K562 (cell line): ENCODE data around the gene NACC1. TPM values are rescaled to one million over a fixed set of nuclear protein-coding genes. Genes with fewer than 3 reads are reported as not detected.

Source experiments
- BCL6 ChIP-seq: fragments of 250-450 bp; sonication (Bioruptor Pico); IDR thresholded peaks from 2 replicates; pipeline ENCODE4 v1.4.0; 2020
- BMI1 ChIP-seq: fragments of 150-350 bp; IDR thresholded peaks from 2 replicates; pipeline ENCODE4 v1.6.1; 2014; ENCODE audit warnings: low read length
- DACH1 ChIP-seq: fragments of 450-650 bp; IDR thresholded peaks from 2 replicates; pipeline ENCODE4 v1.6.1; 2018; ENCODE audit not compliant: partially characterized antibody
- E2F4 ChIP-seq: sonication (generic); formaldehyde crosslinking; IDR thresholded peaks from 2 replicates; pipeline ENCODE4 v1.8.0; 2022; ENCODE audit warnings: mild to moderate bottlenecking, low read depth, missing genetic modification reagents
- EP300 ChIP-seq: IDR thresholded peaks from 2 replicates; pipeline ENCODE4 v1.6.1; 2012; ENCODE audit warnings: low read length, improper control_type of control experiment
- GATAD2B ChIP-seq: fragments of 450-650 bp; IDR thresholded peaks from 2 replicates; pipeline ENCODE4 v1.6.1; 2017; ENCODE audit warnings: mild to moderate bottlenecking, borderline replicate concordance
- IFI16 ChIP-seq: fragments of 250-450 bp; sonication (Bioruptor Pico); IDR thresholded peaks from 2 replicates; pipeline ENCODE4 v2.1.2; 2022; ENCODE audit warnings: mild to moderate bottlenecking, inconsistent platforms
- JUND ChIP-seq, 2 experiments: IDR thresholded peaks; 2 replicates in 1 of 2; 3 replicates in 1 of 2; pipeline ENCODE4 v1.6.1; 2011; ENCODE audit warnings: borderline replicate concordance in 2 of 2, low read depth in 2 of 2, low read length in 2 of 2, improper control_type of control experiment in 1 of 2, missing biosample characterization in 1 of 2, missing genetic modification characterization in 1 of 2, missing genetic modification reagents in 1 of 2
- MED1 ChIP-seq: sonication (generic); formaldehyde crosslinking; IDR thresholded peaks from 2 replicates; pipeline ENCODE4 v1.8.1; 2023; ENCODE audit warnings: missing genetic modification reagents, borderline replicate concordance
- MNT ChIP-seq, 2 experiments: fragments of 450-650 bp; conservative IDR thresholded peaks; 2 replicates each; pipeline ENCODE4 v1.6.1; 2017; ENCODE audit warnings: mild to moderate bottlenecking in 2 of 2, moderate library complexity in 2 of 2
- MTA1 ChIP-seq: fragments of 450-650 bp; IDR thresholded peaks from 2 replicates; pipeline ENCODE4 v1.6.1; 2017; ENCODE audit warnings: borderline replicate concordance
- NONO ChIP-seq, 2 experiments: fragments of 200-400 bp in 1 of 2; fragments of 450-650 bp in 1 of 2; formaldehyde crosslinking in 1 of 2; IDR thresholded peaks; 2 replicates each; pipeline ENCODE4 v1.6.1; 2017; ENCODE audit warnings: low read depth in 2 of 2, mild to moderate bottlenecking in 2 of 2, moderate library complexity in 2 of 2, low read length in 1 of 2
- NR2C1 ChIP-seq, 2 experiments: fragments of 450-650 bp; IDR thresholded peaks; 2 replicates each; pipeline ENCODE4 v1.6.1; 2017; ENCODE audit warnings: mild to moderate bottlenecking in 2 of 2, antibody characterized with exemption in 1 of 2, inconsistent platforms in 1 of 2, missing compliant biosample characterization in 1 of 2, missing genetic modification characterization in 1 of 2
- OTX1 ChIP-seq: fragments of 450-650 bp; formaldehyde crosslinking; IDR thresholded peaks from 2 replicates; pipeline ENCODE4 v1.4.0; 2022; ENCODE audit warnings: mild to moderate bottlenecking
- RBFOX2 ChIP-seq: fragments of 200-400 bp; formaldehyde crosslinking; IDR thresholded peaks from 2 replicates; pipeline ENCODE4 v1.6.1; 2017; ENCODE audit warnings: low read depth, mild to moderate bottlenecking, low read length, moderate library complexity
- RBM25 ChIP-seq: fragments of 200-400 bp; formaldehyde crosslinking; IDR thresholded peaks from 2 replicates; pipeline ENCODE4 v1.6.1; 2018; ENCODE audit warnings: low read length, low read depth, moderate library complexity; ENCODE audit not compliant: severe bottlenecking
- SIN3A ChIP-seq, 2 experiments: fragments of 150-350 bp in 1 of 2; IDR thresholded peaks; 2 replicates each; pipeline ENCODE4 v1.6.1; 2011 to 2016; ENCODE audit warnings: borderline replicate concordance in 2 of 2, low read depth in 2 of 2, low read length in 2 of 2, mild to moderate bottlenecking in 2 of 2, moderate library complexity in 2 of 2; ENCODE audit not compliant: control insufficient read depth in 1 of 2
- SNAPC5 ChIP-seq: fragments of 250-450 bp; sonication (Bioruptor Pico); IDR thresholded peaks from 2 replicates; pipeline ENCODE4 v1.8.0; 2021; ENCODE audit warnings: moderate library complexity, mild to moderate bottlenecking, inconsistent platforms
- TCF3 ChIP-seq: sonication (generic); formaldehyde crosslinking; IDR thresholded peaks from 2 replicates; pipeline ENCODE4 v1.4.0; 2020; ENCODE audit warnings: mild to moderate bottlenecking, missing genetic modification reagents
- TSC22D4 ChIP-seq: fragments of 450-650 bp; IDR thresholded peaks from 2 replicates; pipeline ENCODE4 v1.6.1; 2016; ENCODE audit warnings: missing genetic modification characterization, missing biosample characterization, control low read depth
- ZEB2 ChIP-seq: fragments of 450-650 bp; IDR thresholded peaks from 2 replicates; pipeline ENCODE4 v1.6.1; 2016
- ZZZ3 ChIP-seq: fragments of 450-650 bp; IDR thresholded peaks from 2 replicates; pipeline ENCODE4 v1.6.1; 2016; ENCODE audit warnings: antibody characterized with exemption, mild to moderate bottlenecking, moderate library complexity
- polyA plus RNA-seq, 8 experiments: library from polyadenylated mRNA; depleted of rRNA in 4 of 8; stranded (reverse) in 5 of 8; unstranded in 3 of 8; fragments of >200 nt; fragmentation: Nextera tagmentation in 2 of 8; fragmentation: Illumina TruSeq in 1 of 8; extraction: Ambion mirVana in 2 of 8; extraction: Trizol in 1 of 8; gene quantifications; 2 replicates each; pipeline versions ENCODE4 v1.2.1 to v1.2.3, GENCODE V29; 2011 to 2014; ENCODE audit warnings: inconsistent platforms in 1 of 8, missing spikeins in 1 of 8
- total RNA-seq, 7 experiments: library from RNA; depleted of rRNA in 6 of 7; stranded (reverse); fragments of >200 nt in 6 of 7; fragmentation: Illumina TruSeq in 2 of 7; extraction: Trizol in 2 of 7; gene quantifications; 2 replicates each; pipeline versions ENCODE4 v1.2.1 to v1.2.3, GENCODE V29; 2011 to 2021; ENCODE audit warnings: low replicate concordance in 1 of 7
- TF ChIP-seq, protein P1 (sequence below): IDR thresholded peaks from 2 replicates; pipeline ENCODE4 v1.6.1; 2016; ENCODE audit warnings: missing genetic modification characterization, missing compliant biosample characterization

Gene NACC1
- total and polyA plus RNA-seq, 9 of the 15 experiments (the other 6 are each of a cell fraction or from before 2014, with no cell fraction given): 0.04 to 96.6 (median 25.8) TPM

DNA sequence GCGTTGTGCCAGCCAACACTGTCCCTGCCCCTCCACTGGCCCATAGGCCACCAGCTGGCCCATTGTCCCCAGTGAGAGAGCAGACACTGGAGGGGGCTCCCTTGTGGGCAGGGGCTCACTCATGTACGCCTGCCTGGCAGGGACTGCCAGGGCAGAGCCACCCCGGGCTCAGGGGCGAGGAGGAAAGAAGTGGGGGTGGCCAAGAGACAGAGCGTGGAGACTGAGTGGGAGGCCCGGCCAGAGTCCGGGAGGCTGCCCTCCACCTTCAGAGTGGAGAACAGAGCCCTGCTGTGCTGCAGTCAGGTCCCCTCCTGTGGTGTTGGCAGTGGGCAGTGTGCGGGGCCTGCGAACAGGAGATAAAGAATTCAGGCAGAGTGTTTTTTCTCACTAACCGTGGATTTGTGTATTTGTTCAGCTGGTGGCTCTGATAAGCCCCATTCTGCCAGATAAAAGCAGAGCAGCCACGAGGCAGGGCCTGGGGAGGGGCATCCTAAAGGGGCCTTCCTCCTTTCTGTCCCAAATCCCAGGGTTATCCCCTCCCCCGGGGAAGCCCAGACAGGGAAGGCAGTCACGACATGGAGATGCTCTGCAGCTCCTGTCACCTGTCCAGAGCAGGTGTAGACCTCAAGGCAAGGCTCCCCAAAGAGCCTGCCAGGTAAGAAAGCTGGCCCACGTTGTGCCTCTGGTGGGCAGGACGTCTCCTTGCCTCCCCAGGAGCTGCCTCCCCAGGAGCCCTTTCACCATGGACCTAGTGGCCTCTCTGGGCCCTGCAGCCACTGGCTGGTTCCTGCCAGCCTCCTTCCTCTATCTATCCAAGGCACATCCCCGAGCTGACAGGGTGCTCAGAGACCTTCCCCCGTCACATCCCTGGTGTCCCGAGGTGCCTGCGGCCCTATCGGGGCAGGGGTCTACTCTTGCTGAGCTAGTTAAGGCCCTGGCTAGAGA is 48.4 kb upstream of the NACC1 start (continued):
- TF ChIP-seq SIN3A (IDR thresholded peaks at IDR 0.05; ENCODE audit: borderline replicate concordance in 2 of 2, control insufficient read depth in 1 of 2, low read depth in 2 of 2, low read length in 2 of 2) (no peak), MTA1 (peak; percentile 94), TCF3 (CRISPR knock-in tag) (peak; percentile 99), DACH1 (peak; percentile 78), JUND (IDR thresholded peaks at IDR 0.05; ENCODE audit: borderline replicate concordance, low read depth, low read length) (peak; percentile 66), JUND (tag; IDR thresholded peaks at IDR 0.05; ENCODE audit: borderline replicate concordance, low read depth, low read length) (peak; percentile 30; the same call in 1 of the 3 replicates), RBFOX2 (peak; percentile 58; the same call in 1 of the 2 replicates), SNAPC5 (CRISPR knock-in tag) (no peak), MED1 (CRISPR knock-in tag) (no peak), MNT (conservative IDR thresholded peaks at IDR 0.05) (peak; percentile 93 to 96), NONO (IDR thresholded peaks at IDR 0.05; ENCODE audit: low read depth in 2 of 2, low read length in 1 of 2) (peak in 1 of 2 experiments; percentile 86; a peak in 1 of 4 replicates), OTX1 (CRISPR knock-in tag) (no peak), ZEB2 (peak; percentile 85), IFI16 (no peak), BCL6 (CRISPR knock-in tag) (0 out of 2 replicates have a peak, but pooled peaks have one; percentile 56), ZZZ3 (no peak), TSC22D4 (no peak), EP300 (peak; percentile 99), E2F4 (no peak), BMI1 (no peak), RBM25 (no peak), NR2C1 (IDR thresholded peaks at IDR 0.05) (peak; percentile 27; the same call in 1 of the 2 replicates), NR2C1 (tag; IDR thresholded peaks at IDR 0.05) (peak; percentile 58; the same call in 1 of the 2 replicates), GATAD2B (peak; percentile 97)
- TF ChIP-seq, protein P1, sequence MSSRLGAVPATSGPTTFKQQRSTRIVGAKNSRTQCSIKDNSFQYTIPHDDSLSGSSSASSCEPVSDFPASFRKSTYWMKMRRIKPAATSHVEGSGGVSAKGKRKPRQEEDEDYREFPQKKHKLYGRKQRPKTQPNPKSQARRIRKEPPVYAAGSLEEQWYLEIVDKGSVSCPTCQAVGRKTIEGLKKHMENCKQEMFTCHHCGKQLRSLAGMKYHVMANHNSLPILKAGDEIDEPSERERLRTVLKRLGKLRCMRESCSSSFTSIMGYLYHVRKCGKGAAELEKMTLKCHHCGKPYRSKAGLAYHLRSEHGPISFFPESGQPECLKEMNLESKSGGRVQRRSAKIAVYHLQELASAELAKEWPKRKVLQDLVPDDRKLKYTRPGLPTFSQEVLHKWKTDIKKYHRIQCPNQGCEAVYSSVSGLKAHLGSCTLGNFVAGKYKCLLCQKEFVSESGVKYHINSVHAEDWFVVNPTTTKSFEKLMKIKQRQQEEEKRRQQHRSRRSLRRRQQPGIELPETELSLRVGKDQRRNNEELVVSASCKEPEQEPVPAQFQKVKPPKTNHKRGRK: no peak
